ENCODE results near the gene FOXN3.
"Not testable (repeated sequence)": the region's sequence is repeated elsewhere in the genome, so short reads cannot be mapped to it uniquely, and the experiment has no call there.

The FOXN3 gene

GRCh38 chr14:89163031-89163636, 253.9 kb downstream of the FOXN3 start:
- no peak for DNase-seq (ENCODE audit: low read depth)

DNA sequence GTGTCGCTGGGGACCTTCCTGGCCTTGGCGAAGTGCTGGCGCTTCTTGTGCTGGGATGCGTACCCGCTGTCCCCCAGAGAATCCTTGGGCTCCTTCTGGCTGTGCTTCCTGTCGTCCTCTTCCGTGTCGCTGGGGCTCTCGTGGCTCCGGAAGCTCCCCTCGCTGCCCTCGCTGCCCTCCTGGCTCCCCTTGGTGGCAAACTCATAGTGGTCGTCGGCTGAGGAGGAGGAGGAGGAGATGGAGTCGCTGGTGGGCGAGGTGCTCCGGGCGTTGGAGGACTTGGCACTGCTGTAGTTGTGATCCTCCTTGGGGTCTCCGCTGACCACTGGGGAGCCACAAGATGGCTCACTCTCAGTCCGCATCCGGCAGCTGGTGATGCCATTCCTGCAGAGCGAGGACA, 254.4 kb downstream of the FOXN3 start:
- no peak for DNase-seq (ENCODE audit: low read depth)

DNA sequence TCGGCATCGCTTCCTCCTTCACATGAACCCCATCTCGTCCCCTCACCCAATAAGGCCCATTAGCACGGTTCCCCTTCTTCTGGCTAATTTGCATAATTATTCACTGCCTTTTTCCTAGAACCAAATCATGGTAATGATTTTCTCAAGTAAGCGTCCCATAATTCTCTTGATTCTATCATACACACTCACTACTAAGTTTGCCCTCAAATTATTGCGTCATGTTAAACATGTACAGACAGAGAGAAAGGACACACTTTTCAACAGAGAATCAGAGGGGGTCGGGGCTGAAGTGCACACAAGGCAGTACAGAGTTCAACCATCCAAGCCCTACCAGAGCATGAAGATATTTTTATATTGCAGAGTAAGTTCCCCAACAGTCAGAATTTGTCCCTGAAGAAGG, 256.6 kb downstream of the FOXN3 start:
- DNase-seq (ENCODE audit: low read depth) = no peak

- no peak for DNase-seq (ENCODE audit: low read depth)
These were observed 258.3 kb downstream of the FOXN3 start for GRCh38 chr14:89158701-89159100.

DNA sequence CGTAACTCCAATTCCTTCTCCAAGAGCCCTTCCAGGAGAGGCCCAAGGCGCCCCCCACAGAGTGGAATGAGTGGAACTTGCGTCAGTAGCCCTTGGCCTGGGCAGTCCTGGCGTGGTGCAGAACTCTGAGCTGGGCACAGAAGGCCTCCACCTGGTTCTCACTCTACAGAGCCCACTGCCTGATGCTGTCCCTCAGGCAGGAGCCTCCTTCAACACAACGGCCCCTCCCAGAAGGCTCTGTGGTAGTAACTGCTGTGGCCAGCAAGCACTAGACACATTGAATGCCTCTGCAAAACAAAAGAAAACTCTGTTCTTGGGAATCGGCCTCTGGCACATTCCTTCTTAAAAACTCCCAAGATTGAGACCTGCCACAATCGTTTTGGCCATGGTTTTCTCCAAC, 258.9 kb downstream of the FOXN3 start:
- DNase-seq (ENCODE audit: low read depth) = not testable (repeated sequence)

- no peak for DNase-seq (ENCODE audit: low read depth)
These were observed 261.5 kb downstream of the FOXN3 start for GRCh38 chr14:89155491-89155890.

DNA sequence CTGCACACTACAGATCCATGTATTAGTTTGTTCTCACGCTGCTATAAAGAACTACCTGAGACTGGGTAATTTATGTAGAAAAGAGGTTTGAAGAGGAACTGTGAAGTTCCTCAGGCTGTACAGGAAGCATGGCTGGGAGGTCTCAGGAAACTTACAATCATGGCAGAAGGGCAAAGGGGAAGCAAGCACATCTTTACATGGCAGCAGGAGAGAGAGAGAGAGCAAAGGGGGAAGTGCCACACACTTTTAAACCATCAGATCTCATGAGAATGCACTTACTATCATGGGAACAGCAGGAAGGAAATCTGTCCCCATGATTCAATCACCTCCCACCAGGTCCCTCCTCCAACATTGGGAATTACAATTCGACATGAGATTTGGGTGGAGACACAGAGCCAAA, 265.3 kb downstream of the FOXN3 start:
- not testable (repeated sequence) for DNase-seq (ENCODE audit: low read depth)

DNA sequence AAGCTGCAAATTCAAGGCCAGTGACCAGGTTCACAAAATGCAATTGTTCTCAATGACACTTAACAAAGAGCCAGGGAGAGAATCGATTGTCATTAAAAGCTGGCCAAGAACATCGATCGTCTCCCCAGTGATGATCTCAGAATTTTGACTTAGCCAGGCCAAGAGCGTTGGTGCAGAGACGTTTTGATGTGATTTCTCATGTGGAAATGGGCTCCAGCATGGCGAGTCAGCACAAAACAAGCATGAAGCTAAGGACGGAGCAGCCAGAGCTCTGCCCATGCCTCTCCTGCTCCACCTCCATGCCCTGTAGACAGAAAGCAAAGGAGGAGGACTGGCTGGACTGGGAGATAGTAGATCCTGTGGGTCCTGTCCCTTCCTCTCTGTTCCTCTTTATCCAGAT, 270.8 kb downstream of the FOXN3 start:
- DNase-seq (ENCODE audit: low read depth) = no peak

GRCh38 chr14:89144642-89145041, 272.4 kb downstream of the FOXN3 start:
- no peak for DNase-seq (ENCODE audit: low read depth)

GRCh38 chr14:89144066-89144465, 273.0 kb downstream of the FOXN3 start:
- DNase-seq (ENCODE audit: low read depth) = no peak

DNA sequence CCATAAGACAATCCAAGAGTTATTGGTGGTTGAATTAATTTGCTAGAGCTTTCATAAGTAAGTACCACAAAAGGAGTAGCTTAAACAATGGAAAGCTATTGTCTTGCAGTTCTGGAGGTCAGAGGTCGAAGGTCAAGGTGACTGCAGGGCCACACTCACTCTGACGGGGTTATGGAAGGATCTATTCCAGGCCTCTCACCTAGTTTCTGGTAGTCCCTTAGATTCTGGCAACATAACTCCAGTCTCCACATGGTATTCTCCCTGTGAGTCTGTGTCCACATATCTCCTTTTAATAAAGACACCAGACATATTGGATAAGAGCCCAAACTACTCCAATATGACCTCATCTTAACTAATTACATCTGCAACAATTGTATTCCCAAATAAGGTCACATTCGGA, 273.4 kb downstream of the FOXN3 start:
- DNase-seq (ENCODE audit: low read depth) = no peak

- DNase-seq (ENCODE audit: low read depth) = no peak
These were observed 274.7 kb downstream of the FOXN3 start for GRCh38 chr14:89142366-89142765.

GRCh38 chr14:89141862-89142261, 275.2 kb downstream of the FOXN3 start:
- DNase-seq (ENCODE audit: low read depth) = no peak

- DNase-seq (ENCODE audit: low read depth) = no peak
These were observed 276.7 kb downstream of the FOXN3 start for GRCh38 chr14:89140326-89140725.

DNA sequence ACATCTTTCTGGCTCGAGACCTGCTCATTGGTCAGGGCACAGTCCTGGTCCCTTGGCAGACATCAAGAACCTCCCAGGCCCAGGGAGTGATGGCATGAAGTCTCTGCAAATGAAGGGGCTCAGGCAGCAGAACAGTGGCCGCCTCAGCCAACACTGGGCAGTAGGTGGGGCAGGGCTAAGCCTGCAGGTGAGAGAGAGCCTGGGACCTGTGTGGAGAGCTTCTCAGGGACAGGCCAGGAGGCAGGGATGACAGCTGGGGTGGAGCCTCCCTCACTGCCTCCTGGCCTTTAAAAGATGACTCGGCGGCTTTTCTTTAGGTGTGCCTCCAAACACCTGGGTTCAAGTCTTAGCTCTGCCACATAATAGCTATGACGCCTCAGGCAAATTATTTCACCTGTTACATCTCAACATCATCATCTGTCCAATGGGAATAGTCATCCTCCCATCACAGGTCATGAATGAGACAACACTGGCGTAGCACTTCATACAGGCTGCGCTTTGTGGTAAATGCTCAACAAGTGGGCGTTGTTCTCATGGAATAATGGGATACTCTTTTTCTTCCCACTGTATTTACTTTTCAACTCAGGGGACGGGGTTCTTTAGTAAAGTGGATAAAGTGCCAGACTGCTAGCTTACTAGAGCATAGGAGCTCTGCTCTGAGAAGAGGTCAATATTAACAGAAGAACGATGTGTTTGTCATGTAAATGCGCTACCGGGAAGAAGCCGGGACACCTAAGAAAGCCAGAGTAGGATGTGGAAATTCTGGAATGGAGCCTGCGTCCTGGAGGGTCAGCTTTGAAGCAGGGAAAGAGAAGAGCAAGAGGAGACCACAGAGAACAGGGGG, 277.4 kb downstream of the FOXN3 start:
- no peak for DNase-seq (ENCODE audit: low read depth)

DNA sequence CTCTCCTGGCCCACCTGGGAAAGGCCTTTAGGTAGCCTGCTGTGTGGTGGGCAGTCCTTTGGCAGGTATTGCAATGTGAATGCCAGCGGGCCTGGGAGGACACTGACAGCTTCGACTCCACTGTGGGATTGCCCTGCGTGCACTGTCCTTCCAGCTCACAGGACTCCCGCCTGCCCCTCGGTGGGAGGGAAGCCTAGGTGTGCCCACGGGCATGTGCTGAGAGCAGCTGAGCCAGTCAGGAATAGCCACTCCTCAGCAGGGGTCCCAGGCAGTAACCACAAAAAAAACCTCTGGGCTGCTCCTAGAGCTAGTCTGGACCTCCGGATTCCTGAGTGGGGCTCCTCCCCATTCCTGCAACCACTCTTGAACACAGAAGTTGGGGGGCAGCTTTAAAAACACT, 278.2 kb downstream of the FOXN3 start:
- no peak for DNase-seq (ENCODE audit: low read depth)

DNA sequence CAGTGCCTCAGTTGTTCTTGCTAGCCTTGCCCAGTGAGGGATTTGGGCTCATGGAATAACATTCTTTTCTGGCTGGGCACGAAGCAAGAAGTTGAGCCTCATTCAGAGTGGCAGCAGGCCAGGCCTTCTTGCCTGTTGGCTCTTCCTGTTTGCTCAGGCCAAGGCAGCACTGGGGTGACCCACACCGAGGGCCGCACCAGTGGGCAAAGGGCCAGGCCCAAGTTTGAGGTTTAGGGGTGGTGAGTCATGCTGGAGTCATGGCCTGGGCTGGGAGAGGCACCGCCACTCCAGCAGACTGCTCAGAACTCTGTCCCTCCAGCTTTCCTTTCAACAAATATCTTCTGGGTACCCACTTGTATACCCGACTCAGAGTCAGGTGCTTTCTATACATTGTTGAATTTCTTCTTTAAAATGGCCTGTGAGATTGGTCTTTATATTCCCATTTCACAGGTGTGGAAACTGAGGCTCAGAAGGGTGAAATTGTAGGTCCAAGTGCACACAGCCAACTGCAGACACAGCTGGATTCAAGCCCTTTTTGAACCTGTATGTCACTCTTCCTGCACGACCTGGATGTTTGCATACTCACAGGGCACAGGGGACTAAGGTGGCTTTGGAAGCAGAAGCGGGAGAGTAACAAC, 279.4 kb downstream of the FOXN3 start:
- DNase-seq (ENCODE audit: low read depth) = no peak

GRCh38 chr14:89136587-89136986, 280.4 kb downstream of the FOXN3 start:
- DNase-seq (ENCODE audit: low read depth) = no peak

DNA sequence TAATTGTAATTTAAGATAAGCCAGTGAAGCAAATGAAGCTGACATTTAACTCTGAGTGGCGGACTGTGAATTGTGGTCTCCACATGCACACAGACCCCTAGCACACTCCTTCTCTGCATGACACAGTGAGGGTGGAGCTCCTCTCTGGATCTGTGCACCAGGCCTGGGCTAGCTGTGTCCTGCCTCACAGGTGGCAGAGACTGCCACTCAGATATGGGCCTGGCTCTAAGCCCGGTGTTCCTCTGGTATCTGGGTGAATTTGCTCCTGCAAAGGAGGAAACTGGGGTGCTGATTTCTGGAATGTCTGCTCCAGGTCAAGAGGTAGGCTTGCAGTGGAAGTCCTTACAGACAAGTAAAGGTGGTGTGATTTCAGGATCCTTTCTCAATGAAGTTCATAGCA, 282.4 kb downstream of the FOXN3 start:
- DNase-seq (ENCODE audit: low read depth) = no peak

GRCh38 chr14:89131004-89131750, 285.9 kb downstream of the FOXN3 start:
- DNase-seq (ENCODE audit: low read depth) = no peak

- no peak for DNase-seq (ENCODE audit: low read depth)
These were observed 287.5 kb downstream of the FOXN3 start for GRCh38 chr14:89129570-89129969.

GRCh38 chr14:89128311-89129026, 288.6 kb downstream of the FOXN3 start:
- DNase-seq (ENCODE audit: low read depth) = no peak
